ENCODE results near the gene CXCL16. TPM values are rescaled to one million over a fixed set of nuclear protein-coding genes. Genes with fewer than 3 reads are reported as not detected.

Gene CXCL16
- total RNA-seq, 2 donors from 2014 or later = 3.6 to 27.5 TPM

DNA sequence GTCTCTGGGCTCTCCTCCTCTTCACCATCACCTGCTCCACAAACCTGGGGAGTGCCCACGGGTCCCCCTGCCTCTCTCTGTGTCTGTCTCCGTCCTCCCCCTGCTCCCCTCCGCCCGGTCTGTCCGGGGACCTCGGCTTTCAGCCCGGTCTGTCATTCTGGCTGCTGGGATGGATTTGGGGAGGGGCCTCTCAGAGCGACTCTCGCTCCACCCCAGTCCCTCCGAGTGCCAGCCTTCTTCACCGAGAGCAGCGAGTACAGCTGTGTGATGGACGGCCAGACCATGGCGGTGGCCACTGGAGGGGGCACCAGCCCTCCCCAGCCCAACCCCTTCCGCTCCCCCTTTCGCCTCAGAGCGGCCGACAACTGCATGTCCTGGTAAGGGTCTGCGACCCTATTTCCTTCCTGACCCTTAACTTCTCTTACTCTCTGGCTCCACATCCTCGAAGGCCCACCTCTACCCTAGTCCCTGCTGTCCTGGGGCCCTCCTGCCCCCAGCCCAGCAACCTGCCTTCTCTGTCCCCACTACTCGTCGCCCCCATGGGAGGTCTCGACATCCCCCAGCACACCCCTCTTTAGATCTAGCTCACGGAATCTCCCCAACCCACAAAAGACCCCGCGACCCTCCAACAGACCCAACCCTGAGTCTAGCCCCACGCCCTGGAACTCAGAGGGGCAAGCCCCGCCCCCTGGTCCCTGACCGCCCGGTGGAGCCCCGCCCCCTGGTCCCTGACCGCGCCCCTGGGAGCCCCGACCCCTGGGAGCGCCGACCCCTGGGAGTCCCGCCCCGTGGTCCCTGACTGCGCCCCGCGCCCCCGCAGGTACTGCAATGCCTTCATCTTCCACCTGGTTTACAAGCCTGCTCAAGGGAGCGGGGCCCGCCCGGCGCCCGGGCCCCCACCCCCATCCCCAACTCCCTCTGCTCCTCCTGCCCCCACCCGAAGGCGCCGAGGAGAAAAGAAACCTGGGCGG is 5.6 kb upstream of the CXCL16 start:
- Histone ChIP-seq H3K36me3 (replicated peaks in 1 of 2; ENCODE audit: insufficient read depth in 1 of 2, low read depth in 2 of 2) (no peaks in the 10 kb centered on the region), H3K4me3 (no peak overlapping the region), H3K9me3 (no peaks in the 10 kb centered on the region), H3K27me3 (peaks cover 0 to 23% of the 10 kb centered on the region in 2 donors), H3K4me1 (peaks cover 6% of the 10 kb centered on the region), H3K27ac (no peak overlapping the region)
- intact Hi-C loops (cut with DNase I) = no loop called here
- TF ChIP-seq POLR2A (IDR thresholded peaks at IDR 0.05) = no peak
- TF ChIP-seq, protein P1, sequence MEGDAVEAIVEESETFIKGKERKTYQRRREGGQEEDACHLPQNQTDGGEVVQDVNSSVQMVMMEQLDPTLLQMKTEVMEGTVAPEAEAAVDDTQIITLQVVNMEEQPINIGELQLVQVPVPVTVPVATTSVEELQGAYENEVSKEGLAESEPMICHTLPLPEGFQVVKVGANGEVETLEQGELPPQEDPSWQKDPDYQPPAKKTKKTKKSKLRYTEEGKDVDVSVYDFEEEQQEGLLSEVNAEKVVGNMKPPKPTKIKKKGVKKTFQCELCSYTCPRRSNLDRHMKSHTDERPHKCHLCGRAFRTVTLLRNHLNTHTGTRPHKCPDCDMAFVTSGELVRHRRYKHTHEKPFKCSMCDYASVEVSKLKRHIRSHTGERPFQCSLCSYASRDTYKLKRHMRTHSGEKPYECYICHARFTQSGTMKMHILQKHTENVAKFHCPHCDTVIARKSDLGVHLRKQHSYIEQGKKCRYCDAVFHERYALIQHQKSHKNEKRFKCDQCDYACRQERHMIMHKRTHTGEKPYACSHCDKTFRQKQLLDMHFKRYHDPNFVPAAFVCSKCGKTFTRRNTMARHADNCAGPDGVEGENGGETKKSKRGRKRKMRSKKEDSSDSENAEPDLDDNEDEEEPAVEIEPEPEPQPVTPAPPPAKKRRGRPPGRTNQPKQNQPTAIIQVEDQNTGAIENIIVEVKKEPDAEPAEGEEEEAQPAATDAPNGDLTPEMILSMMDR (IDR thresholded peaks at IDR 0.05) = no peak
- ATAC-seq (no peak), DNase-seq (no peak)
- 13 to 22% methylated on average over 36 to 48 of the region's 51 CpGs for WGBS, 2 donors

DNA sequence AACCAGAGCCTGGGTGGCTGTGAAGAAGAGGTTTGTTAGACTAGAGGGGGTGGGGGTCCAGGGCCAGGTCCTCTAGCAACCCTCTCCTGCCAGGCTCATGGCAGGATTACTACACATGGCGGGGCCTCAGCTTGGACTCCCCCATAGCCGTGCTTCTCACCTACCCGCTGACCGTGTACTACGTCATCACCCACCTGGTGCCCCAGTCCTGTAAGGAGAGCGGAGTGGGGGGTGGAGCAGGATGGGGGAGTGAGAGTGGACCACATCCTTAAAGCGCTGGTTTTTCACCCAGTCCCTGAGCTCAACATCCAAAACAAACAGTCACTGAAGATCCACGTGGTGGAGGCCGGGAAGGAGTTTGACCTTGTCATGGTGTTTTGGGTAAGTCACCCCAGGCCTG is 4.2 kb upstream of the CXCL16 start:
- no peak for DNase-seq
- Histone ChIP-seq H3K4me1 (peaks cover 10% of the 10 kb centered on the region), H3K9me3 (no peaks in the 10 kb centered on the region), H3K4me3 (no peak overlapping the region), H3K27me3 (peaks cover 0 to 21% of the 10 kb centered on the region in 2 donors), H3K36me3 (replicated peaks in 1 of 2; ENCODE audit: insufficient read depth in 1 of 2, low read depth in 2 of 2) (no peaks in the 10 kb centered on the region), H3K27ac (no peak overlapping the region)
- no peak for ATAC-seq
- intact Hi-C loops (cut with DNase I) = no loop called here
- TF ChIP-seq, protein P1 (IDR thresholded peaks at IDR 0.05) = no peak
- TF ChIP-seq POLR2A (IDR thresholded peaks at IDR 0.05) = no peak
- WGBS, 2 donors = 79 to 81% methylated on average over 9 of the region's 9 CpGs

DNA sequence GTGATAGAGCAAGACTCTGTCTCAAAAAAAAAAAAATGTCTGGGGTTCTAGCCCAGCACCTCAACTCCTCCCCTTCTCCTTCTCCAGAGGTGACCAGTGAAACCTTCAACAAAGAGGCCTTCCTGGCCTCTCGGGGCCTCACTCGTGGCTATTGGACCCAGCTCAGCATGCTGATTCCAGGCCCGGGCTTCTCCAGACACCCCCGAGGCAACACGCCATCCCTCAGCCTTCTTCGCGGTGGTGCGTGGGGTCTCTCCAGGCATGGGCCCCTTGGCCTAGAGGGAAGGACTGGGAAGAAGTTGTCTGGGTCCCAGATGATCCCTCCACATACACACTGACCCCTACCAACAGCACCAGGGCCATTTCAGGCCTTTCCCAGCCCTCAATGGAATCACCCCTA is 3.5 kb upstream of the CXCL16 start:
- no peak overlapping the region for H3K4me3 ChIP-seq
- intact Hi-C loops (cut with DNase I) = no loop called here
- no peaks in the 10 kb centered on the region for H3K9me3 ChIP-seq
- H3K27ac ChIP-seq = no peak overlapping the region
- H3K36me3 ChIP-seq (replicated peaks in 1 of 2; ENCODE audit: insufficient read depth in 1 of 2, low read depth in 2 of 2) = no peaks in the 10 kb centered on the region
- ATAC-seq (no peak), DNase-seq (no peak)
- TF ChIP-seq POLR2A (IDR thresholded peaks at IDR 0.05) = no peak
- TF ChIP-seq, protein P1 (IDR thresholded peaks at IDR 0.05) = no peak
- peaks cover 0 to 16% of the 10 kb centered on the region in 2 donors for H3K27me3 ChIP-seq
- peaks cover 16% of the 10 kb centered on the region for H3K4me1 ChIP-seq
- 73 to 94% methylated on average over 6 to 8 of the region's 8 CpGs for WGBS, 2 donors

DNA sequence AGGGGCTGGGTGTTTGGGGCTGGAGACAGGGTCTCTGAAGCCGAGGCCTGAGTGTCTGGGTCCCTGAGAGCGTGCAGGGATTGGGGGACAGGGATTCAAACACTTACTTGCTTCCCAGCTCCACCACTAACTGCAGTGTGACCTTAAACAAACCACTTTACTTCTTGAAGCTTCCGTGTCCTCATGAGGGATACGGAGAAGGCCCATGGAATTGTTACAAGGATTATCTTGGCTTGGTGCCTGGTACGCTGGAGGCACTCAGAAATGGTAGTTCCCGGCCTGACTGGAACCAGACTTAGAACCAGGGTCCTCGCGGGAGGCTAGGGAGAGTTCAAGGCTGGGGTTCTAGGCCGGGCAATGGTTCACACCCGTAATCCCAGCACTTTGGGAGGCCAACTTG is 2.9 kb upstream of the CXCL16 start:
- no peak overlapping the region for H3K27ac ChIP-seq
- H3K4me3 ChIP-seq = no peak overlapping the region
- H3K36me3 ChIP-seq (replicated peaks in 1 of 2; ENCODE audit: insufficient read depth in 1 of 2, low read depth in 2 of 2) = no peaks in the 10 kb centered on the region
- peaks cover 19% of the 10 kb centered on the region for H3K4me1 ChIP-seq
- DNase-seq (no peak), ATAC-seq (no peak)
- intact Hi-C loops (cut with DNase I) = no loop called here
- TF ChIP-seq POLR2A (IDR thresholded peaks at IDR 0.05) = no peak
- TF ChIP-seq, protein P1 (IDR thresholded peaks at IDR 0.05) = no peak
- H3K9me3 ChIP-seq = no peaks in the 10 kb centered on the region
- peaks cover 0 to 16% of the 10 kb centered on the region in 2 donors for H3K27me3 ChIP-seq
- 90 to 100% methylated on average over 3 to 10 of the region's 10 CpGs for WGBS, 2 donors
